ENCODE measurements around the gene TRIM50.

Gene TRIM50

GRCh38 chr7:73369622-73370021 is 41.7 kb upstream of the TRIM50 start:
- no peaks in the 10 kb centered on the region for H3K36me3 ChIP-seq (ENCODE audit: insufficient read depth, low read length)
- peaks cover 16% of the 10 kb centered on the region; the same call in 1 of the 2 replicates for H3K27me3 ChIP-seq (ENCODE audit: insufficient read depth, low read length)
- H2AFZ ChIP-seq (ENCODE audit: low read length) = no peak overlapping the region
- H3K9ac ChIP-seq (ENCODE audit: low read length) = no peak overlapping the region
- no peak overlapping the region for H3K27ac ChIP-seq (ENCODE audit: low read depth, low read length, poor library complexity, severe bottlenecking)
- no peak for TF ChIP-seq CTCF (IDR thresholded peaks at IDR 0.05; ENCODE audit: low read length)
- no peak for TF ChIP-seq EZH2 (IDR thresholded peaks at IDR 0.05; ENCODE audit: borderline replicate concordance, low read length)
- H3K4me3 ChIP-seq (ENCODE audit: low read depth, low read length, poor library complexity, severe bottlenecking) = no peak overlapping the region
- no peaks in the 10 kb centered on the region for H3K9me3 ChIP-seq (ENCODE audit: low read length)
- H4K20me1 ChIP-seq (ENCODE audit: insufficient read depth, low read length) = no peaks in the 10 kb centered on the region
- H3K4me2 ChIP-seq (ENCODE audit: low read length) = no peak overlapping the region
- H3K4me1 ChIP-seq (ENCODE audit: insufficient read depth, low read length, severe bottlenecking) = no peaks in the 10 kb centered on the region
- no peaks in the 10 kb centered on the region for H3K79me2 ChIP-seq (ENCODE audit: insufficient read depth, low read length)
- no peaks in the 10 kb centered on the region for H3F3A ChIP-seq (ENCODE audit: insufficient read depth, low read length)
- H3K9me2 ChIP-seq (ENCODE audit: low read depth, low read length) = no peaks in the 10 kb centered on the region

GRCh38 chr7:73369009-73369408 is 41.1 kb upstream of the TRIM50 start:
- H3K4me3 ChIP-seq (ENCODE audit: low read depth, low read length, poor library complexity, severe bottlenecking) = no peak overlapping the region
- H3K9me2 ChIP-seq (ENCODE audit: low read depth, low read length) = no peaks in the 10 kb centered on the region
- H3K27me3 ChIP-seq (ENCODE audit: insufficient read depth, low read length) = peaks cover 16% of the 10 kb centered on the region; the same call in 1 of the 2 replicates
- no peak overlapping the region for H2AFZ ChIP-seq (ENCODE audit: low read length)
- H3K4me1 ChIP-seq (ENCODE audit: insufficient read depth, low read length, severe bottlenecking) = no peaks in the 10 kb centered on the region
- H3K27ac ChIP-seq (ENCODE audit: low read depth, low read length, poor library complexity, severe bottlenecking) = no peak overlapping the region
- TF ChIP-seq EZH2 (IDR thresholded peaks at IDR 0.05; ENCODE audit: borderline replicate concordance, low read length) (no peak), CTCF (IDR thresholded peaks at IDR 0.05; ENCODE audit: low read length) (no peak)
- no peaks in the 10 kb centered on the region for H3K79me2 ChIP-seq (ENCODE audit: insufficient read depth, low read length)
- H3K9me3 ChIP-seq (ENCODE audit: low read length) = no peaks in the 10 kb centered on the region
- H3K4me2 ChIP-seq (ENCODE audit: low read length) = no peak overlapping the region
- H3K36me3 ChIP-seq (ENCODE audit: insufficient read depth, low read length) = no peaks in the 10 kb centered on the region
- H4K20me1 ChIP-seq (ENCODE audit: insufficient read depth, low read length) = no peaks in the 10 kb centered on the region
- H3F3A ChIP-seq (ENCODE audit: insufficient read depth, low read length) = no peaks in the 10 kb centered on the region
- H3K9ac ChIP-seq (ENCODE audit: low read length) = no peak overlapping the region

- Histone ChIP-seq H3K4me1 (ENCODE audit: insufficient read depth, low read length, severe bottlenecking) (no peaks in the 10 kb centered on the region), H3K36me3 (ENCODE audit: insufficient read depth, low read length) (no peaks in the 10 kb centered on the region), H3K9ac (ENCODE audit: low read length) (no peak overlapping the region), H3K9me2 (ENCODE audit: low read depth, low read length) (no peaks in the 10 kb centered on the region), H3K9me3 (ENCODE audit: low read length) (no peaks in the 10 kb centered on the region), H4K20me1 (ENCODE audit: insufficient read depth, low read length) (no peaks in the 10 kb centered on the region), H3K4me3 (ENCODE audit: low read depth, low read length, poor library complexity, severe bottlenecking) (no peak overlapping the region), H3K79me2 (ENCODE audit: insufficient read depth, low read length) (no peaks in the 10 kb centered on the region), H3K27ac (ENCODE audit: low read depth, low read length, poor library complexity, severe bottlenecking) (no peak overlapping the region), H3K27me3 (ENCODE audit: insufficient read depth, low read length) (peaks cover 16% of the 10 kb centered on the region; the same call in 1 of the 2 replicates), H3F3A (ENCODE audit: insufficient read depth, low read length) (no peaks in the 10 kb centered on the region), H2AFZ (ENCODE audit: low read length) (no peak overlapping the region), H3K4me2 (ENCODE audit: low read length) (no peak overlapping the region)
- no peak for TF ChIP-seq EZH2 (IDR thresholded peaks at IDR 0.05; ENCODE audit: borderline replicate concordance, low read length)
- no peak for TF ChIP-seq CTCF (IDR thresholded peaks at IDR 0.05; ENCODE audit: low read length)
Measured at GRCh38 chr7:73366990-73367389, 39.1 kb upstream of the TRIM50 start.
